ENCODE measurements around the gene PLET1.

DNA sequence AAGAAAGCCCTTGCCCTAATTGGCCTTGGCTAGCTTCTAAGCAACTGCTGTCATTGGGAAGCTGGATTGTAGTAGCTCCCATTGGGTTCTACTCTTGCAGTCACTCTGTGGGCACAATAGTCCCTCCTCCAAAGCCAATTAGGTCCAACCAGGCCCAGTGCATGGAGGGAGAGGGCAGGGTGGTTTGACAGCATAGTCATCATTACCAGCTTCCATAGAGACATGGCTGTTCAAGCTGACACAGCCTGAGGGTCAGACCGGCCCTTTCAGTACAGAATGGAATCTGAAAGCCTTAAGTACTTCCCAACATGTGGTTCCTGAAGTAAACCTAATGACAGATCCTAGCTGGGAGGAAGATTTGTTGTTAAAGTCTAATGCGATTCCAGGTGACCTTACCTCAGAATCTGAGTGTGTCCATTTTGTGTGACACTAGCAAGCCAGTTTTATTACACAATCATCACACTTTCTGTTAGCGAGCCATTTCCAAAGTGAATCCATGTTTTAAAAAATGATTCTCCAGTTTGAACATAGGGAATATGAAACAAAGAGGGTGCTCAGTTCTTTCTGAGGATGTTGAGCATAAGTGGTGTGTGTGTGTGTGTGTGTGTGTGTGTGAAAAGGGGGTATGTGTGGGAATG, 6.9 kb downstream of the PLET1 start:
- TF ChIP-seq, protein P1, sequence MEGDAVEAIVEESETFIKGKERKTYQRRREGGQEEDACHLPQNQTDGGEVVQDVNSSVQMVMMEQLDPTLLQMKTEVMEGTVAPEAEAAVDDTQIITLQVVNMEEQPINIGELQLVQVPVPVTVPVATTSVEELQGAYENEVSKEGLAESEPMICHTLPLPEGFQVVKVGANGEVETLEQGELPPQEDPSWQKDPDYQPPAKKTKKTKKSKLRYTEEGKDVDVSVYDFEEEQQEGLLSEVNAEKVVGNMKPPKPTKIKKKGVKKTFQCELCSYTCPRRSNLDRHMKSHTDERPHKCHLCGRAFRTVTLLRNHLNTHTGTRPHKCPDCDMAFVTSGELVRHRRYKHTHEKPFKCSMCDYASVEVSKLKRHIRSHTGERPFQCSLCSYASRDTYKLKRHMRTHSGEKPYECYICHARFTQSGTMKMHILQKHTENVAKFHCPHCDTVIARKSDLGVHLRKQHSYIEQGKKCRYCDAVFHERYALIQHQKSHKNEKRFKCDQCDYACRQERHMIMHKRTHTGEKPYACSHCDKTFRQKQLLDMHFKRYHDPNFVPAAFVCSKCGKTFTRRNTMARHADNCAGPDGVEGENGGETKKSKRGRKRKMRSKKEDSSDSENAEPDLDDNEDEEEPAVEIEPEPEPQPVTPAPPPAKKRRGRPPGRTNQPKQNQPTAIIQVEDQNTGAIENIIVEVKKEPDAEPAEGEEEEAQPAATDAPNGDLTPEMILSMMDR (IDR thresholded peaks at IDR 0.05): no peak
- no peak for TF ChIP-seq EZH2phosphoT487 (IDR thresholded peaks at IDR 0.05)
